ENCODE results near the gene NEUROD2. TPM values are rescaled to one million over a fixed set of nuclear protein-coding genes. Genes with fewer than 3 reads are reported as not detected.

The NEUROD2 gene
- total and polyA plus RNA-seq, 2 of the 13 experiments (the other 11 are each of a cell fraction or from before 2014, with no cell fraction given), result not detected

DNA sequence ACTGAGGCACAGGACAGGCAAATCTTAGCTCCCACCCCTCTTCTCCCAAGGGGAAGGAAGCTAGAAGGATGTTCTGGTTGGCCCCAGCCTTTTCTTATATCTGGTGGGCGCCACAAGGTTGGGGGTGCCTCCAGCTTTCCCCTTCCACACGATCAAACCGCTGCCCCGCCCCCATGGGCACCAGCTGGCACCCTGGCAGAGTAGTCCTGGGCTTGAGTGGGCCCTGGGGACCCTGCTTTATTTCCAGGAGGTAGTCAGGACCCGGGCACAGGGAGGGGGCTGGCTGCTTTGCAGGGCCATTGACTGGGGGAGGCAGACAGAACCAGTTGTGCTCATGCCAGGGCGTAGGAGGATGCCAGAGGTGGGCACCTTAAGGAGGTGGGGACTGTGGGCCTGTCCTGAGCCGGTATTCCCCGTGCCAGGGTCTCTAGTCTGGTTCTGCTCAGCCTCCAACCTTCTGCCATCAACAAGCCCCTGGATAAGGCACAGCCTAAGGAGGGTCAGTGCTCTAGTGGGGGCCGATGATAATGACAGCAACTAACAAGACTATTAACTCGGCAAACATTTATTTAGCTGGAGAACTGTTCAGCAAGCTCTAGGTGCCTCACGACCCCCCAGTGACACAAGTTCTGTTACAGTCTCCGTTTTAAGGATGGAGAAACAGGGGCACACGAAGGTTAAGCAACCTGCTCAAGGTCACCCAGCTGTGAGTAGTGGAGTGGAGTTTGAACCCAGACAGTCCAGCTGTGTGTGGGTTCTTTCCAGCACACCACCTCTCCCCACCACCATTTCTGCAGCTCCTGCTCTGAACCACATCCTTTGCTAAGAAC is 11.5 kb upstream of the NEUROD2 start (continued):
- TF ChIP-seq, protein P1, sequence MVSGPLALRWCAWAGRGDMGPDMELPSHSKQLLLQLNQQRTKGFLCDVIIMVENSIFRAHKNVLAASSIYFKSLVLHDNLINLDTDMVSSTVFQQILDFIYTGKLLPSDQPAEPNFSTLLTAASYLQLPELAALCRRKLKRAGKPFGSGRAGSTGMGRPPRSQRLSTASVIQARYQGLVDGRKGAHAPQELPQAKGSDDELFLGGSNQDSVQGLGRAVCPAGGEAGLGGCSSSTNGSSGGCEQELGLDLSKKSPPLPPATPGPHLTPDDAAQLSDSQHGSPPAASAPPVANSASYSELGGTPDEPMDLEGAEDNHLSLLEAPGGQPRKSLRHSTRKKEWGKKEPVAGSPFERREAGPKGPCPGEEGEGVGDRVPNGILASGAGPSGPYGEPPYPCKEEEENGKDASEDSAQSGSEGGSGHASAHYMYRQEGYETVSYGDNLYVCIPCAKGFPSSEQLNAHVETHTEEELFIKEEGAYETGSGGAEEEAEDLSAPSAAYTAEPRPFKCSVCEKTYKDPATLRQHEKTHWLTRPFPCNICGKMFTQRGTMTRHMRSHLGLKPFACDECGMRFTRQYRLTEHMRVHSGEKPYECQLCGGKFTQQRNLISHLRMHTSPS (CRISPR knock-in tag; IDR thresholded peaks at IDR 0.05; ENCODE audit: low read depth), result 0 out of 2 replicates have a peak, but pooled peaks have one; percentile 12
- no peak for TF ChIP-seq ZNF724P (CRISPR knock-in tag; IDR thresholded peaks at IDR 0.05; ENCODE audit: borderline replicate concordance)
- TF ChIP-seq HOXD1 (CRISPR knock-in tag; IDR thresholded peaks at IDR 0.05), result no peak
- TF ChIP-seq CHD2 (IDR thresholded peaks at IDR 0.05; ENCODE audit: low read depth, low read length), result no peak
- 0 out of 2 replicates have a peak, but pooled peaks have one; percentile 59 for TF ChIP-seq FLYWCH1 (CRISPR knock-in tag; IDR thresholded peaks at IDR 0.05)
- TF ChIP-seq ZNF678 (CRISPR knock-in tag; IDR thresholded peaks at IDR 0.05), result no peak
- no peak for TF ChIP-seq SRSF1 (optimal IDR thresholded peaks at IDR 0.05; ENCODE audit: low read depth, low read length)
- TF ChIP-seq HNRNPH1 (optimal IDR thresholded peaks at IDR 0.05; ENCODE audit: low read depth, low read length), result no peak
- TF ChIP-seq, protein P2, sequence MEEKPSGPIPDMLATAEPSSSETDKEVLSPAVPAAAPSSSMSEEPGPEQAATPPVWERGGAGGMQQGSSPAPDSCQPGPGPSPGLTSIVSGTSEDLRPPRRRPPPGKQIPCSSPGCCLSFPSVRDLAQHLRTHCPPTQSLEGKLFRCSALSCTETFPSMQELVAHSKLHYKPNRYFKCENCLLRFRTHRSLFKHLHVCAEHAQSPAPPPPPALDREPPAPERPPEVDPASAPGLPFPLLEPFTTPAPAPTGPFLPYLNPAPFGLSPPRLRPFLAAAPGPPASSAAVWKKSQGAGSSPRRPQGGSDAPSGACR (CRISPR knock-in tag; IDR thresholded peaks at IDR 0.05), result no peak
- TF ChIP-seq, protein P3, sequence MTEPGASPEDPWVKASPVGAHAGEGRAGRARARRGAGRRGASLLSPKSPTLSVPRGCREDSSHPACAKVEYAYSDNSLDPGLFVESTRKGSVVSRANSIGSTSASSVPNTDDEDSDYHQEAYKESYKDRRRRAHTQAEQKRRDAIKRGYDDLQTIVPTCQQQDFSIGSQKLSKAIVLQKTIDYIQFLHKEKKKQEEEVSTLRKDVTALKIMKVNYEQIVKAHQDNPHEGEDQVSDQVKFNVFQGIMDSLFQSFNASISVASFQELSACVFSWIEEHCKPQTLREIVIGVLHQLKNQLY (CRISPR knock-in tag; IDR thresholded peaks at IDR 0.05), result no peak
- TF ChIP-seq SMYD3 (CRISPR knock-in tag; IDR thresholded peaks at IDR 0.05), result no peak
- peak; percentile 65; the same call in 1 of the 2 replicates for TF ChIP-seq CEBPB (IDR thresholded peaks at IDR 0.05; ENCODE audit: borderline replicate concordance, low read depth, low read length)
- no peak for TF ChIP-seq PTBP1 (IDR thresholded peaks at IDR 0.05; ENCODE audit: low read depth, low read length, poor library complexity, severe bottlenecking)
- TF ChIP-seq, protein P4, sequence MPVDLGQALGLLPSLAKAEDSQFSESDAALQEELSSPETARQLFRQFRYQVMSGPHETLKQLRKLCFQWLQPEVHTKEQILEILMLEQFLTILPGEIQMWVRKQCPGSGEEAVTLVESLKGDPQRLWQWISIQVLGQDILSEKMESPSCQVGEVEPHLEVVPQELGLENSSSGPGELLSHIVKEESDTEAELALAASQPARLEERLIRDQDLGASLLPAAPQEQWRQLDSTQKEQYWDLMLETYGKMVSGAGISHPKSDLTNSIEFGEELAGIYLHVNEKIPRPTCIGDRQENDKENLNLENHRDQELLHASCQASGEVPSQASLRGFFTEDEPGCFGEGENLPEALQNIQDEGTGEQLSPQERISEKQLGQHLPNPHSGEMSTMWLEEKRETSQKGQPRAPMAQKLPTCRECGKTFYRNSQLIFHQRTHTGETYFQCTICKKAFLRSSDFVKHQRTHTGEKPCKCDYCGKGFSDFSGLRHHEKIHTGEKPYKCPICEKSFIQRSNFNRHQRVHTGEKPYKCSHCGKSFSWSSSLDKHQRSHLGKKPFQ (CRISPR knock-in tag; IDR thresholded peaks at IDR 0.05; ENCODE audit: insufficient replicate concordance), result no peak
- TF ChIP-seq, protein P5, sequence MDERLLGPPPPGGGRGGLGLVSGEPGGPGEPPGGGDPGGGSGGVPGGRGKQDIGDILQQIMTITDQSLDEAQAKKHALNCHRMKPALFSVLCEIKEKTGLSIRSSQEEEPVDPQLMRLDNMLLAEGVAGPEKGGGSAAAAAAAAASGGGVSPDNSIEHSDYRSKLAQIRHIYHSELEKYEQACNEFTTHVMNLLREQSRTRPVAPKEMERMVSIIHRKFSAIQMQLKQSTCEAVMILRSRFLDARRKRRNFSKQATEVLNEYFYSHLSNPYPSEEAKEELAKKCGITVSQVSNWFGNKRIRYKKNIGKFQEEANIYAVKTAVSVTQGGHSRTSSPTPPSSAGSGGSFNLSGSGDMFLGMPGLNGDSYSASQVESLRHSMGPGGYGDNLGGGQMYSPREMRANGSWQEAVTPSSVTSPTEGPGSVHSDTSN (CRISPR knock-in tag; IDR thresholded peaks at IDR 0.05), result no peak
- no peak for TF ChIP-seq ISX (CRISPR knock-in tag; conservative IDR thresholded peaks at IDR 0.05)
- TF ChIP-seq, protein P6, sequence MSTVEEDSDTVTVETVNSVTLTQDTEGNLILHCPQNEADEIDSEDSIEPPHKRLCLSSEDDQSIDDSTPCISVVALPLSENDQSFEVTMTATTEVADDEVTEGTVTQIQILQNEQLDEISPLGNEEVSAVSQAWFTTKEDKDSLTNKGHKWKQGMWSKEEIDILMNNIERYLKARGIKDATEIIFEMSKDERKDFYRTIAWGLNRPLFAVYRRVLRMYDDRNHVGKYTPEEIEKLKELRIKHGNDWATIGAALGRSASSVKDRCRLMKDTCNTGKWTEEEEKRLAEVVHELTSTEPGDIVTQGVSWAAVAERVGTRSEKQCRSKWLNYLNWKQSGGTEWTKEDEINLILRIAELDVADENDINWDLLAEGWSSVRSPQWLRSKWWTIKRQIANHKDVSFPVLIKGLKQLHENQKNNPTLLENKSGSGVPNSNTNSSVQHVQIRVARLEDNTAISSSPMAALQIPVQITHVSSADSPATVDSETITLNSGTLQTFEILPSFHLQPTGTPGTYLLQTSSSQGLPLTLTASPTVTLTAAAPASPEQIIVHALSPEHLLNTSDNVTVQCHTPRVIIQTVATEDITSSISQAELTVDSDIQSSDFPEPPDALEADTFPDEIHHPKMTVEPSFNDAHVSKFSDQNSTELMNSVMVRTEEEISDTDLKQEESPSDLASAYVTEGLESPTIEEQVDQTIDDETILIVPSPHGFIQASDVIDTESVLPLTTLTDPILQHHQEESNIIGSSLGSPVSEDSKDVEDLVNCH (CRISPR knock-in tag; IDR thresholded peaks at IDR 0.05), result no peak
- TF ChIP-seq ZNF12 (CRISPR knock-in tag; IDR thresholded peaks at IDR 0.05), result no peak
- no peak for TF ChIP-seq EZH2 (conservative IDR thresholded peaks at IDR 0.05; ENCODE audit: low read depth, low read length)
- no peak for TF ChIP-seq CENPX (CRISPR knock-in tag; IDR thresholded peaks at IDR 0.05)

Data from HepG2 (cell line).